ENCODE measurements around the gene CDK3. TPM values are rescaled to one million over a fixed set of nuclear protein-coding genes. Genes with fewer than 3 reads are reported as not detected.

CDK3 gene
- total RNA-seq, 2 donors from 2014 or later, result 3.4 to 4.9 TPM

GRCh38 chr17:76004750-76005262 is 4.2 kb downstream of the CDK3 start:
- 60 to 71% methylated on average over 1 to 8 of the region's 8 CpGs for WGBS, 2 donors
- peak overlapping the region; percentile 13 to 85 (median 52) for H3K27ac ChIP-seq
- DNase-seq (no peak), ATAC-seq (no peak)
- H3K4me1 ChIP-seq, result peaks cover 55% of the 10 kb centered on the region
- intact Hi-C loops (cut with DNase I), result loop anchor here (5.0 kb wide), 1 partner anchor 98 kb away; no protein-coding TSS in a partner anchor
- no peaks in the 10 kb centered on the region for H3K36me3 ChIP-seq (replicated peaks in 1 of 2; ENCODE audit: insufficient read depth in 1 of 2, low read depth in 2 of 2)
- H3K9me3 ChIP-seq, result no peaks in the 10 kb centered on the region
- TF ChIP-seq CTCF (IDR thresholded peaks at IDR 0.05) (no peak), POLR2A (IDR thresholded peaks at IDR 0.05) (no peak)
- H3K4me3 ChIP-seq, result no peak overlapping the region
- H3K27me3 ChIP-seq, result no peaks in the 10 kb centered on the region

- peak; percentile 62 for ATAC-seq
- DNase-seq, result peak; percentile 79 to 89 (median 85)
- intact Hi-C loops (cut with DNase I), result loop anchor here (5.0 kb wide), 1 partner anchor 98 kb away; no protein-coding TSS in a partner anchor
- H3K36me3 ChIP-seq (replicated peaks in 1 of 2; ENCODE audit: insufficient read depth in 1 of 2, low read depth in 2 of 2), result no peaks in the 10 kb centered on the region
- H3K27ac ChIP-seq, result peak overlapping the region; percentile 13 to 85 (median 52)
- 38 to 45% methylated on average over 12 to 16 of the region's 16 CpGs for WGBS, 2 donors
- H3K9me3 ChIP-seq, result no peaks in the 10 kb centered on the region
- H3K4me1 ChIP-seq, result peaks cover 48% of the 10 kb centered on the region
- H3K27me3 ChIP-seq, result no peaks in the 10 kb centered on the region
- no peak overlapping the region for H3K4me3 ChIP-seq
- TF ChIP-seq POLR2A (IDR thresholded peaks at IDR 0.05), result no peak
- peak; percentile 68 to 85 (median 80) for TF ChIP-seq CTCF (IDR thresholded peaks at IDR 0.05)
Observed at GRCh38 chr17:76005263-76006149, 4.9 kb downstream of the CDK3 start.

GRCh38 chr17:76007131-76007849 is 6.6 kb downstream of the CDK3 start:
- Histone ChIP-seq H3K27ac (no peak overlapping the region), H3K27me3 (no peaks in the 10 kb centered on the region), H3K36me3 (replicated peaks in 1 of 2; ENCODE audit: insufficient read depth in 1 of 2, low read depth in 2 of 2) (no peaks in the 10 kb centered on the region), H3K4me3 (no peak overlapping the region), H3K9me3 (no peaks in the 10 kb centered on the region), H3K4me1 (peaks cover 36% of the 10 kb centered on the region)
- DNase-seq (no peak), ATAC-seq (no peak)
- TF ChIP-seq CTCF (IDR thresholded peaks at IDR 0.05) (no peak), POLR2A (IDR thresholded peaks at IDR 0.05) (no peak)
- WGBS, 2 donors, result 77 to 87% methylated on average over 17 to 39 of the region's 39 CpGs
- intact Hi-C loops (cut with DNase I), result loop anchor here (5.0 kb wide), 1 partner anchor 100 kb away; no protein-coding TSS in a partner anchor

- no peaks in the 10 kb centered on the region for H3K27me3 ChIP-seq
- H3K36me3 ChIP-seq (replicated peaks in 1 of 2; ENCODE audit: insufficient read depth in 1 of 2, low read depth in 2 of 2), result no peaks in the 10 kb centered on the region
- peaks cover 31% of the 10 kb centered on the region for H3K4me1 ChIP-seq
- ATAC-seq (no peak), DNase-seq (no peak)
- no peak overlapping the region for H3K4me3 ChIP-seq
- H3K9me3 ChIP-seq, result no peaks in the 10 kb centered on the region
- TF ChIP-seq CTCF (IDR thresholded peaks at IDR 0.05), result no peak
- WGBS, 2 donors, result 84 to 86% methylated on average over 10 to 16 of the region's 16 CpGs
- intact Hi-C loops (cut with DNase I), result loop anchor here (5.0 kb wide), 1 partner anchor 101 kb away; no protein-coding TSS in a partner anchor
- H3K27ac ChIP-seq, result no peak overlapping the region
Observed at GRCh38 chr17:76007850-76008165, 7.2 kb downstream of the CDK3 start.
